H1 (cell line): ENCODE results near the gene MSL3B.

Experiments
- CTCF ChIA-PET: fragments of 300-600 bp; sonication (Branson Sonifier 250); formaldehyde crosslinking; loops from one replicate; lab custom pipeline; 2021; ENCODE audit not compliant: partially characterized antibody; lab: Charles Lee
- POLR2A ChIA-PET: fragments of 300-600 bp; sonication (Branson Sonifier 250); formaldehyde crosslinking; loops from one replicate; lab custom pipeline; 2021; ENCODE audit warnings: inconsistent platforms; ENCODE audit not compliant: partially characterized antibody; lab: Charles Lee
- DNase-seq, 2 experiments: peaks; one replicate each; pipeline versions ENCODE4 v3.0.0 to v3.0.0-alpha.2; 2010 to 2022; ENCODE audit warnings: low spot score in 2 of 2, low read depth in 1 of 2, mixed read lengths in 1 of 2
- FAIRE-seq: peaks from 2 replicates; lab custom pipeline; 2011; peaks lifted over from hg19 to GRCh38; lab: Jason Lieb, UNC
- H2AFZ ChIP-seq: 2 replicates; pipeline ENCODE4 v1.8.1; 2012; ENCODE audit warnings: low read length, inconsistent platforms
- H2AK5ac ChIP-seq: 2 replicates; pipeline ENCODE4 v1.6.1; 2013; ENCODE audit warnings: low read depth, low read length
- H2BK120ac ChIP-seq: replicated peaks from 2 replicates; pipeline ENCODE3; 2013; ENCODE audit warnings: low read depth, low read length, inconsistent platforms
- H2BK12ac ChIP-seq: 2 replicates; pipeline ENCODE4 v1.6.1; 2013; ENCODE audit warnings: low read depth, low read length
- H2BK15ac ChIP-seq: 2 replicates; pipeline ENCODE4 v1.6.1; 2013; ENCODE audit warnings: low read length
- H2BK20ac ChIP-seq: 2 replicates; pipeline ENCODE4 v1.6.1; 2013; ENCODE audit warnings: low read length
- H2BK5ac ChIP-seq: 2 replicates; pipeline ENCODE4 v1.6.1; 2013; ENCODE audit warnings: low read depth, low read length
- H3K14ac ChIP-seq: 2 replicates; pipeline ENCODE4 v1.6.1; 2013; ENCODE audit warnings: inconsistent platforms; ENCODE audit not compliant: insufficient read length
- H3K18ac ChIP-seq: 2 replicates; pipeline ENCODE4 v1.6.1; 2013; ENCODE audit warnings: low read length; ENCODE audit errors: extremely low read depth
- H3K23ac ChIP-seq: 2 replicates; pipeline ENCODE4 v1.6.1; 2013; ENCODE audit warnings: inconsistent platforms; ENCODE audit not compliant: insufficient read length
- H3K23me2 ChIP-seq: 2 replicates; pipeline ENCODE4 v1.6.1; 2013; ENCODE audit warnings: low read depth, low read length
- H3K27ac ChIP-seq: 2 replicates; pipeline ENCODE4 v1.6.1; 2011; ENCODE audit warnings: low read depth, low read length, inconsistent platforms
- H3K27me3 ChIP-seq, 4 experiments: replicated peaks in 1 of 4; 1 replicate in 1 of 4; 2 replicates in 3 of 4; pipeline versions ENCODE4 v1.6.1 to v1.8.1; 2011 to 2013; ENCODE audit warnings: low read length in 3 of 4, mild to moderate bottlenecking in 3 of 4, inconsistent platforms in 2 of 4, mixed read lengths in 2 of 4, moderate library complexity in 1 of 4; ENCODE audit not compliant: control insufficient read depth in 3 of 4, insufficient read depth in 3 of 4; ENCODE audit errors: extremely low read depth in 1 of 4
- H3K36me3 ChIP-seq, 4 experiments: 2 replicates each; pipeline versions ENCODE4 v1.6.1 to v1.8.1; 2011 to 2013; ENCODE audit warnings: mild to moderate bottlenecking in 4 of 4, low read length in 3 of 4, moderate library complexity in 2 of 4, control low read depth in 1 of 4, inconsistent platforms in 1 of 4; ENCODE audit not compliant: insufficient read depth in 4 of 4, control insufficient read depth in 2 of 4
- H3K4ac ChIP-seq: replicated peaks from 2 replicates; pipeline ENCODE3; 2013; ENCODE audit warnings: low read length, low read depth, mixed read lengths, inconsistent platforms; ENCODE audit not compliant: insufficient read length
- H3K4me1 ChIP-seq, 4 experiments: replicated peaks in 1 of 4; 1 replicate in 1 of 4; 2 replicates in 3 of 4; pipeline versions ENCODE4 v1.6.1 to v1.8.1; 2011 to 2013; ENCODE audit warnings: low read length in 3 of 4, inconsistent platforms in 2 of 4, mixed read lengths in 1 of 4; ENCODE audit not compliant: insufficient read depth in 4 of 4, control insufficient read depth in 3 of 4
- H3K4me2 ChIP-seq, 2 experiments: 2 replicates each; pipeline versions ENCODE4 v1.6.1 to v1.8.1; 2011 to 2013; ENCODE audit warnings: low read depth in 2 of 2, low read length in 2 of 2, control low read depth in 1 of 2, inconsistent platforms in 1 of 2, mild to moderate bottlenecking in 1 of 2; ENCODE audit not compliant: insufficient read depth in 1 of 2
- H3K4me3 ChIP-seq, 4 experiments: fragments of 200-600, 300-600 bp in 1 of 4; sonication (generic), shearing (Covaris generic), sonication (Bioruptor Twin) in 1 of 4; 2 replicates each; pipeline versions ENCODE4 v1.5.1 to v1.8.1; 2011 to 2016; ENCODE audit warnings: low read length in 4 of 4, low read depth in 3 of 4, control low read depth in 2 of 4, inconsistent platforms in 2 of 4, mild to moderate bottlenecking in 2 of 4, mixed read lengths in 1 of 4, moderate library complexity in 1 of 4; ENCODE audit not compliant: insufficient read depth in 2 of 4; ENCODE audit errors: extremely low read depth in 1 of 4
- H3K56ac ChIP-seq: replicated peaks from 2 replicates; pipeline ENCODE3; 2013; ENCODE audit warnings: low read depth, mild to moderate bottlenecking, mixed read lengths, low read length, inconsistent platforms; ENCODE audit not compliant: insufficient read length
- H3K79me1 ChIP-seq: 2 replicates; pipeline ENCODE4 v1.6.1; 2013; ENCODE audit warnings: low read depth, low read length, control low read depth
- H3K79me2 ChIP-seq, 2 experiments: 2 replicates each; pipeline versions ENCODE4 v1.6.1 to v1.8.1; 2012 to 2013; ENCODE audit warnings: low read length in 2 of 2, mild to moderate bottlenecking in 2 of 2, inconsistent platforms in 1 of 2; ENCODE audit not compliant: insufficient read depth in 2 of 2, control insufficient read depth in 1 of 2
- H3K9ac ChIP-seq, 4 experiments: replicated peaks in 1 of 4; 1 replicate in 1 of 4; 2 replicates in 3 of 4; pipeline versions ENCODE4 v1.6.1 to v1.8.1; 2011 to 2013; ENCODE audit warnings: low read depth in 3 of 4, low read length in 3 of 4, control low read depth in 2 of 4, mild to moderate bottlenecking in 2 of 4, moderate library complexity in 2 of 4, inconsistent platforms in 1 of 4; ENCODE audit errors: extremely low read depth in 1 of 4
- H3K9me3 ChIP-seq, 2 experiments: 2 replicates each; pipeline versions ENCODE4 v1.6.1 to v1.8.1; 2012 to 2013; ENCODE audit warnings: mild to moderate bottlenecking in 2 of 2, moderate library complexity in 2 of 2, control low read depth in 1 of 2, inconsistent platforms in 1 of 2, low read depth in 1 of 2, low read length in 1 of 2, mixed read lengths in 1 of 2; ENCODE audit not compliant: insufficient read depth in 2 of 2
- H4K20me1 ChIP-seq, 2 experiments: replicated peaks in 1 of 2; 2 replicates each; pipeline versions ENCODE3 to v1.8.1; 2011 to 2013; ENCODE audit warnings: inconsistent platforms in 2 of 2, low read length in 2 of 2, mild to moderate bottlenecking in 1 of 2; ENCODE audit not compliant: insufficient read depth in 2 of 2, control insufficient read depth in 1 of 2
- H4K5ac ChIP-seq: 2 replicates; pipeline ENCODE4 v1.6.1; 2013; ENCODE audit warnings: low read length, low read depth, mixed read lengths, inconsistent platforms; ENCODE audit not compliant: insufficient read length
- H4K8ac ChIP-seq: 2 replicates; pipeline ENCODE4 v1.8.0; 2013; ENCODE audit warnings: mild to moderate bottlenecking, moderate library complexity, low read length, inconsistent platforms; ENCODE audit not compliant: insufficient read depth; ENCODE audit errors: extremely low read depth
- H4K91ac ChIP-seq: replicated peaks from 2 replicates; pipeline ENCODE3; 2013; ENCODE audit warnings: low read length, mixed read lengths, inconsistent platforms; ENCODE audit not compliant: insufficient read length
- ASH2L ChIP-seq: fragments of 200-600, 300-600 bp; sonication (generic); IDR thresholded peaks from one replicate; pipeline ENCODE4 v1.7.1; 2017; ENCODE audit warnings: low read length
- CBX8 ChIP-seq: fragments of 300-800, 300-1000 bp; sonication (generic); IDR thresholded peaks from 2 replicates; pipeline ENCODE4 v1.7.1; 2016; ENCODE audit warnings: low read depth, low read length, borderline replicate concordance
- E2F6 ChIP-seq: IDR thresholded peaks from 2 replicates; pipeline ENCODE4 v1.6.1; 2012; ENCODE audit warnings: inconsistent platforms
- HDAC6 ChIP-seq: IDR thresholded peaks from one replicate; pipeline ENCODE4 v1.7.1; 2012; ENCODE audit warnings: low read depth, mild to moderate bottlenecking, inconsistent platforms, low read length, moderate library complexity
- MAX ChIP-seq: IDR thresholded peaks from 2 replicates; pipeline ENCODE4 v1.6.1; 2012; ENCODE audit warnings: inconsistent platforms
- POLR2A ChIP-seq, 2 experiments: IDR thresholded peaks; 1 replicate in 1 of 2; 2 replicates in 1 of 2; pipeline ENCODE4 v1.6.1; 2011; ENCODE audit warnings: low read depth in 2 of 2, low read length in 2 of 2, mild to moderate bottlenecking in 2 of 2; ENCODE audit errors: control extremely low read depth in 1 of 2
- SIRT6 ChIP-seq: IDR thresholded peaks from one replicate; pipeline ENCODE4 v1.7.1; 2012; ENCODE audit warnings: low read length, inconsistent platforms
- TAF1 ChIP-seq: IDR thresholded peaks from 2 replicates; pipeline ENCODE4 v1.6.1; 2011; ENCODE audit warnings: mild to moderate bottlenecking, low read depth, low read length
- ZNF274 ChIP-seq: IDR thresholded peaks from 2 replicates; pipeline ENCODE4 v1.7.0; 2012; ENCODE audit warnings: low read length, borderline replicate concordance; ENCODE audit errors: extremely low read depth
- whole genome bisulfite sequencing, 2 experiments: shearing (Covaris generic) in 1 of 2; methylation state at CpG; one replicate each; pipeline versions ENCODE4 v1.1.6 to v1.1.7; 2013 to 2015; ENCODE audit warnings: low lambda C conversion rate in 2 of 2, mixed read lengths in 2 of 2, inconsistent platforms in 1 of 2, low coverage in 1 of 2, missing lambda C conversion rate in 1 of 2; ENCODE audit not compliant: insufficient replicate concordance in 2 of 2, insufficient coverage in 1 of 2, insufficient read length in 1 of 2; ENCODE audit errors: extremely low coverage in 1 of 2, missing lambda C conversion rate in 1 of 2; 5-methylcytosine and 5-hydroxymethylcytosine counted together
- TF ChIP-seq, protein P1 (sequence below): IDR thresholded peaks from 2 replicates; pipeline ENCODE4 v1.6.1; 2012; ENCODE audit warnings: low read length, inconsistent platforms

MSL3B gene

DNA sequence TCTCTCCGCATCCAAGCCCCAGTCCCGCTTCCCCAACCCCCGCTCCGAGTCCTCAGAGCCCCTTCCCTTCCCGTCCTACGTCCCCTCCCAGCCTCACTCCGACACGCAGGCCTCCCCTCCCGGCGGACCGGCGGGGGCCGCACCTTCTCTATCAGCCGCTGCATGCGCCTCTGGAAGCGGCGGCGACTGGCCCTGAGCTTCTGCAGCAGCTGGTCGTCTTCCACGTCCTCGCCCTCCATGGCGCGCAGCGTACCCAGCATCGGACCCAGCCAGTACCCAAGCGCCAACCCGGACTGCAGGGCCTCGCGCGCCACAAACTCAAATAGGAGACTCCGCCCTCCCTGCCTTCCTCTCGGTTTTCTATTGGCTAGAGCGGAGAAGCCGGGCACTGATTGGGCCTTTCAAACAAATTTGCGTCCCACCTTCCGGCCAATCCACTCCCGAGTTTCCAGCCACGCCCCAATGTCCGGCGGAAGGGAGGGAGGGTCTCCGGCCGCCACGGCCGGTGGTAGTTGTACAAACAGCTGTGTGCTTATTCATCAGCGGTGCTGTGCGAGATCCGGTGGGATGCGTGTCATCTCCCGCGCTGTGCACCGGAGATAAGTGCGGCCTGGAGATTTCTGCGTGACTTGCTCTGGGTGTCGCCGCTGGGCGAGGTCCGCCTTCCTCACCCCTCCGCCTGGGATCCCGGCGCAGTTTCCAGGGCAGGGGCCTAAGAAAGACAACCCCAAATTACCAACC, 13.8 kb downstream of the MSL3B start, which contains the start of gene HJURP:
HJURP (minus strand) TSS at position 295 of the 741 bp plus-strand sequence; CDS start at position 260, 35 bp downstream.
- Histone ChIP-seq H3K79me1 (peaks cover 3% of the 10 kb centered on the region; the same call in 1 of the 2 replicates), H3K27ac (peak within 1 kb of the TSS; percentile 67; the same call in 1 of the 2 replicates), H4K91ac (peak within 1 kb of the TSS; percentile 86), H3K36me3 (peaks cover 18 to 37% (median 20%) of the 10 kb centered on the region in 4 experiments), H3K4me1 (peaks cover 0 to 5% (median 2%) of the 10 kb centered on the region in 4 experiments; a peak in 4 of 7 replicates), H3K4ac (no peak within 1 kb of the TSS), H3K9me3 (no peaks in the 10 kb centered on the region), H4K5ac (peak within 1 kb of the TSS; percentile 91), H3K4me3 (peak within 1 kb of the TSS; percentile 92 to 99 (median 96)), H2BK15ac (peak within 1 kb of the TSS; percentile 40; the same call in 1 of the 2 replicates), H3K4me2 (peak within 1 kb of the TSS; percentile 87 to 94), H3K14ac (no peak within 1 kb of the TSS), H3K18ac (peak within 1 kb of the TSS; percentile 95), H3K23me2 (peaks cover 7% of the 10 kb centered on the region), H4K8ac (peak within 1 kb of the TSS; percentile 54), H4K20me1 (peaks cover 3 to 7% of the 10 kb centered on the region in 2 experiments), H3K27me3 (no peaks in the 10 kb centered on the region; a peak in 1 of 7 replicates), H2AFZ (peak within 1 kb of the TSS; percentile 37; the same call in 1 of the 2 replicates), H3K9ac (peak within 1 kb of the TSS; percentile 52 to 89 (median 72)), H3K23ac (no peak within 1 kb of the TSS), H2BK5ac (peak within 1 kb of the TSS; percentile 98), H2AK5ac (no peak within 1 kb of the TSS), H3K56ac (peak within 1 kb of the TSS; percentile 88), H3K79me2 (peaks cover 21 to 43% of the 10 kb centered on the region in 2 experiments), H2BK12ac (no peak within 1 kb of the TSS; the same call in 1 of the 2 replicates), H2BK20ac (no peak within 1 kb of the TSS), H2BK120ac (no peak within 1 kb of the TSS)
- ChIA-PET POLR2A (interaction anchor here (1.0 to 1.7 kb wide), 5 partner anchors 10 to 62 kb away, joined by 3 to 6 read pairs (median 3); no protein-coding TSS in a partner anchor), CTCF (interaction anchor here (0.7 to 1.6 kb wide), 4 partner anchors 11 to 450 kb away, joined by 3 read pairs; no protein-coding TSS in a partner anchor)
- WGBS, 2 experiments = 3% methylated on average over 51 of the region's 60 CpGs; no CpG with 5 or more reads in 1 of the 2 experiments
- FAIRE-seq (peak; percentile 39), DNase-seq (peak; percentile 78 to 90)
- TF ChIP-seq, protein P1, sequence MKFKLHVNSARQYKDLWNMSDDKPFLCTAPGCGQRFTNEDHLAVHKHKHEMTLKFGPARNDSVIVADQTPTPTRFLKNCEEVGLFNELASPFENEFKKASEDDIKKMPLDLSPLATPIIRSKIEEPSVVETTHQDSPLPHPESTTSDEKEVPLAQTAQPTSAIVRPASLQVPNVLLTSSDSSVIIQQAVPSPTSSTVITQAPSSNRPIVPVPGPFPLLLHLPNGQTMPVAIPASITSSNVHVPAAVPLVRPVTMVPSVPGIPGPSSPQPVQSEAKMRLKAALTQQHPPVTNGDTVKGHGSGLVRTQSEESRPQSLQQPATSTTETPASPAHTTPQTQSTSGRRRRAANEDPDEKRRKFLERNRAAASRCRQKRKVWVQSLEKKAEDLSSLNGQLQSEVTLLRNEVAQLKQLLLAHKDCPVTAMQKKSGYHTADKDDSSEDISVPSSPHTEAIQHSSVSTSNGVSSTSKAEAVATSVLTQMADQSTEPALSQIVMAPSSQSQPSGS = no peak
- TF ChIP-seq TAF1 = peak; percentile 93
- TF ChIP-seq SIRT6 = no peak
- TF ChIP-seq ASH2L = peak; percentile 90
- no peak for TF ChIP-seq HDAC6
- TF ChIP-seq MAX = peak; percentile 58
- no peak for TF ChIP-seq E2F6
- peak; percentile 64 to 76 for TF ChIP-seq POLR2A (IDR thresholded peaks at IDR 0.05; ENCODE audit: control extremely low read depth in 1 of 2, low read depth in 2 of 2, low read length in 2 of 2)
- TF ChIP-seq ZNF274 = no peak
- no peak for TF ChIP-seq CBX8
